AG08395 (cell line): ENCODE data around the gene CISD2.
"Not testable (repeated sequence)": the region's sequence is repeated elsewhere in the genome, so short reads cannot be mapped to it uniquely, and the experiment has no call there.

Experiments used
- DNase-seq: peaks from one replicate; pipeline ENCODE4 v3.0.0; 2012; ENCODE audit warnings: mixed read lengths, low spot score

Gene CISD2

DNA sequence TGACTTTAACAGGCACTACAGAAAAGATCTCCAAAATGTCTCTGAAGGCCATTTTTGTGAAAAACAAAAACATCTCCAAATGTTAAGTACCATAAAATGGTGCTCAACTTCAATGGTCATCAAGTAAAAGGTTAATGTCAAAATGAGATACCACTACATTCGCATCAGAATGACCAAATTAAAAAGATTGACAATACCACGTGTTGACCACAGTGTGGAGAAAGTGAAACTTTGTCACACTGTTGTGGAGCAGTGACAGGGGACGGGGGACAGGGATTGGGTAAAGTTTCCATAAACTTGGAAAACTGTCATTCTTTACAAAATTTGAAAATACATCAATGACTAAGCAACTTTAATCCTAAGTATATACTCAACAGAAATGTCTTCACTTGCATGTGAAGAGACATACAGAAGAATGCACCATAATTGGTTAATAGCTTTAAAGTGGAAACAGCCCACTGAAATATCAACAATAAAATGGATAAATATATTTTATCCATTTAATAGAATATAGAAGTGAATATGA lies 19.1 kb upstream of the CISD2 start:
- no peak for DNase-seq

DNA sequence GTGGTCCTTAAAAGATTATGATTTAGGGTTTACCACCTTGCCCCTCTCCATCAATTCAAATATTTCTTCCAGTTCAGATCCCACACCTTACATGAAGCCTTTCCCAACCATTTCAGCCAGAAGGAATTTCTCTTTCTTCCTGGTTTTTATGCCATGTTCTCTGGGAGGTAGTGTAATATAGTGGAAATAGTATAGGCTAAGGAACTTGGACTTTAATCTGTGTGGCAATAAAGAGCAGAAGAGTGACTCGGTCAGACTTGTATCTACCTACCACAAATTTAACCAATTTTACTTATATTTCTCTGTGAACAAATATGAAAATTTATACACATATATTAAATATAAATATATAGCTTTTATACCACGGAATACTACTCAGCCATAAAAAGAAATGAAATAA lies 18.4 kb upstream of the CISD2 start:
- no peak for DNase-seq

DNA sequence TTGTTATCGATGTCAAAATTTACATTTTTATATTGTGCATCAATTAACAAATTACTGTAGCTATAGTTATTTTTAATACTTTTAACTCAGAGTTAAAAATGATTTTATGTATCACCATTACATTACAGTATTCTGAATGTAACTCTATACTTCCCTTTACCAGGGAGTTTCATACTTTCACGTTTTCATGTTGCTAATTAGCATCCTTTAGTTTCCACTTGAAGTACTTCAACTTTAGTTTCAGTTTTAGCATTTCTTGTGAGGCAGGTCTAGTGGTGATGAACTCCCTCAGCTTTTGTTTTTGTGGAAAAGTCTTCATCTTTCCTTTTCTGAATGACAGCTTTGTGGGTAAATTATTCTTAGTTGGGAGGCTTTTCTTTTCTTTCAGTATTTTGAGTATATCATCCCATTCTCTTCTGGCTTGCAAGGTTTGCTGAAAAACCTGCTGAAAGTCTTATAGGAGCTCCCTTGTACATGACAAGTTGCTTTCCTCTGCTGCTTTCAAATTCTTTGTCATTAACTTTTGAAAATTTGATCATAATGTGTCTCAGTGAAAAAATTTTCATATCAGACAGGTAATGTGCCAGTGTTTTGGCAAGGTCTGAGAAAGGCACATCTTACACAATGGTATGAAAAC lies 9.8 kb upstream of the CISD2 start:
- no peak for DNase-seq

- no peak for DNase-seq
Observed at GRCh38 chr4:102860611-102861324, 8.0 kb upstream of the CISD2 start.

DNA sequence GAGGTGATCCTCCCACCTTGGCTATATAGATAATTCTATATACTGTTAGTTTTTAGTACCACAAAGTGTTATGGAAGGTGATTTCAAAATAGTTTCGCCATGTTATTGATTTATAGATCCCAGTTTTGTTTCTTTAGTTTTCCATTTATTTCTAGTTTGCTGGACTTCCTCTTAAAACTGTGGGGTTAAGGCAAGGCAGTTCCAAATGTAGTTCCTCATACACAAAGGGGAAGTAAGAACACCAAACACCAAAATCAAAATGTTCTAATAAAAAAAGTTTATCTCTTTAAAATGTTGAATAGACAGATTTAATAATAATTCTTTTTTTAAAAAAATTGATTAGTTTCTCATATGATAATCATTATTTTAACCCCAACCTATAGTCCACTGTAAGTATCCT lies 6.8 kb upstream of the CISD2 start:
- no peak for DNase-seq

DNA sequence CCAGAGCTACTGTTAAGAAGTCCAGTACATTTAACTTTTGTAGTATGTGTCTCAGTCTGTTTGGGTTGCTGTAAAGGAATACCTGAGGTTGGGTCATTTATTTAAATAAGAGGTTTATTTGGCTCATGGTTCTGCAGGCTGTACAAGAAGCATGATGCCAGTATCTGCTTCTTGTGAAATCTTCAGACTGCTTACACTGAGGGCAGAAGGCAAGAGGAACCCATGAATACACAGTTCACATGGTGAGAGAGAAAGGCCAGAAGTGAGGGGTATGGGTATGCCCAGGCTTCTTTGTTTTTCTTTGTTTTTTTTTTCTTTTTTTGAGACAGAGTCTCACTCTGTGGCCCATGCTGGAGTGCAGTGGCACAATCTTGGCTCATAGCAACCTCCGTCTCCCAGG lies 6.0 kb upstream of the CISD2 start:
- DNase-seq = no peak

DNA sequence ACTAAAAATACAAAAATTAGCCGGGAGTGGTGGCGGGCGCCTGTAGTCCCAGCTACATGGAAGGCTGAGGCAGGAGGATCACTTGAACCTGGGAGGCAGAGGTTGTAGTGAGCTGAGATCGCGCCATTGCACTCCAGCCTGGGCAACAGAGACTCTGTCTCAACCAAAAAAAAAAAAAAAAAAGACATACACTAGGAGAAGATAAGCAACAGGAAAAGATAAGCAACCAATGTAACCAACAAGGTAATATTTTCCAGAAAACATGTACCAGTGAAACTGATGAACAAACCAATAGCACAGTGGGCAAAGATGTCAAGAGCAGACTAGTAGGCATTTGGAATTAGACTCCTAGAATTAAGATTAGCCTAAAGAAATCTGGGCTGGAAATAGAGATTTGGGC lies 3.5 kb upstream of the CISD2 start:
- DNase-seq = not testable (repeated sequence)

DNA sequence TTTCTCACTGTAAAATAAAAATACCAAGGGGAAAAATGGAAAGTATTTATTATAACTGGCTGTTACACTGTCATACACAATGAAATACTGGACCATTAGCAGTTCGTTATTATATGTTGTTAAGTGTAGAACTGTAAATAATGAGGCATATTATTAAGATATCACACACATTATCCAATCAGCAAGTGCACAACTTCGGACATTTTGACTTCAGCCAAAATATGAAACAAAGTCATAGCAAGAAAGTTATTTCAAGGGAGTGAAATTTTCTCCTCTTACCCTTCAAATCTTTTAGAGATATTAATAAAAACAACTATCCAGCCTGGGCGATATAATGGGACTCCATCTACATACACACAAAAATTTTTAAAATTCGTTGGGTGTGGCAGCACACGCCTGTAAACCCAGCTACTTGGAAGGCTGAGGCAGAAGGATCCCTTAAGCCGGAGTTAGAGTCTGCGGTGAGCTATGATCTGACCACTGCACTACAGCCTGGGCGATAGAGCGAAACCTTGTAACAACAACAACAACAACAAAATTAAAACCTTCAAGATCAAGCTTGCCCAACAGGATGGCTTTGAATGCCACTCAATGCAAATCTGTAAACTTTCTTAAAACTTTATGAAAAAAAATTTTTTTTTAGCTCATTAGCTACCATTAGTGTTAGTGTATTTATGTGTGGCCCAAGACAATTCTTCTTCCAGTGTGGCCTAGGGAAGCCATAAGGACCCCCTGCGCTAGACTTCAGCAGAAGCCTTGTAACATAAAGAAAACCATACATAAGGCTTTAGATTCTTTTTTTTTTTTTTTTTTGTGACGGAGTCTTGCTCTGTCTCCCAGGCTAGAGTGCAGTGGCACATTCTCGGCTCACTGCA lies 1.3 kb upstream of the CISD2 start:
- no peak for DNase-seq

DNA sequence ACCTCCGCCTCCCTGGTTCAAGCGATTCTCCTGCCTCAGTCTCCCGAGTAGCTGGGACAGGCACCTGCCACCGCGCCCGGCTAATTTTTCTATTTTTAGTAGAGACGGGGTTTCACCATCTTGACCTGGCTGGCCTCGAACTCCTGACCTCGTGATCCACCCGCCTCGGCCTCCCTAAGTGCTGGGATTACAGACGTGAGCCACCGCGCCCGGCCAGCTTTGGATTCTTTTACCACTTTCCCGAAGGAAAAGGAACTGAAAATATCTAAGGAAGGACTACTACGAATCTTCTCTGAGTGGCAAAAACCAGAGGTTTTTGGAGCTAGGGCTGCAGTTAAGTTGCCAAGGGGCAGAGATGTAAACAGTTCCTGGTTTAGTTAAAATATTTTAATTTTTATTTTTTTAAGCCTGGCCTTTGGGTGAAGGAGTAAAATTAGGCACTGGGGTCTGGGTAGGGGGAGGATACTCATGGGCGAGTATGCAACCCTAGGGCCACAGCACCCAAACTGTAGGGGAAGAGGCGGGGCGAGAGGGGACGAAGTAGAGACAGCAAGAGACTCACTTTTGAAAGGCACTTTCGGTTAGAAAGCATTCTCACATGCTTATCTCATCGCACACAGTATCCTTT lies 525 bp upstream of the CISD2 start:
- DNase-seq = no peak

- DNase-seq = no peak
Observed at GRCh38 chr4:102869569-102870197, 891 bp downstream of the CISD2 start.

DNA sequence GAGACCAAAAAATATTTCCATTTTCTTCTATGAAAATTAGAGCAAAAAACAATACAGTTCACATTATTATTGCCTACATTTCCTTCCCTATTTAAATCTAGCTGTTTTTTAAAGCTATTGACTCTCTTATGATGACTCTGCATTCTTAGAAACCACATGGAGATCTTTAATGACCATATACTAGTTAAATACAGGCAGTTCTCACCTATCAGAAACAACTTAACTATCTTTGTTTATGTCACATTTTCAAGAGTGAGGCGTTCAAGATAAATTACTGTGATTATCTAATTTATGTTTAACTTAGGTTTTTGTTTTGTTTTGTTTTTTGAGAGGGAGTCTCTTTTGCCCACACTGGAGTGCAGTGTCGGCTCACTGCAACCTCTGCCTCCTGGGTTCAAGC lies 3.0 kb downstream of the CISD2 start:
- DNase-seq = no peak

DNA sequence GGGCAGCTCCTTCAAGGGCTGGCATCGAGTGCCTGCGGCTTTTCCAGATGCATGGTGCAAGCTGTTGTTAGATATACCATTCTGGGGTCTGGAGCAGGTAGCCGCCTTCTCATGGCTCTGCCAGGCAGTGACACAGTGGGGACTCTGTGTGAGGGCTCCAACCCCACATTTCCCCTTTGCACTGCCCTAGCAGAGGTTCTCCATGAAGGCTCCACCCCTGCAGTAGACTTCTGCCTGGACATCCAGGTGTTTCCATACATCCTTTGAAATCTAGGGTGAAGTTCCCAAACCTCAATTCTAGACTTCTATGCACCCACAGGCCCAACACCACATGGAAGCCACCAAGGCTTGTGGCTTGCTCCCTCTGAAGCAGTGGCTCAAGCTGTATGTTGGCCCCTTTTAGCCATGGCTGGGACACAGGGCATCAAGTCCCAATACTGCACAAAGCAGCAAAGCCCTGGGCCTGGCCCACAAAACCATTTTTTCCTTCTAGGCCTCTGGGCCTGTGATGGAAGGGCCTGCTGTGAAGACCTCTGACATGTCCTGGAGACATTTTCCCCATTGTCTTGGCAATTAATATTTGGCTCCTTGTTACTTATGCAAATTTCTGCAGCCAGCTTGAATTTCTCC lies 8.8 kb downstream of the CISD2 start:
- not testable (repeated sequence) for DNase-seq

DNA sequence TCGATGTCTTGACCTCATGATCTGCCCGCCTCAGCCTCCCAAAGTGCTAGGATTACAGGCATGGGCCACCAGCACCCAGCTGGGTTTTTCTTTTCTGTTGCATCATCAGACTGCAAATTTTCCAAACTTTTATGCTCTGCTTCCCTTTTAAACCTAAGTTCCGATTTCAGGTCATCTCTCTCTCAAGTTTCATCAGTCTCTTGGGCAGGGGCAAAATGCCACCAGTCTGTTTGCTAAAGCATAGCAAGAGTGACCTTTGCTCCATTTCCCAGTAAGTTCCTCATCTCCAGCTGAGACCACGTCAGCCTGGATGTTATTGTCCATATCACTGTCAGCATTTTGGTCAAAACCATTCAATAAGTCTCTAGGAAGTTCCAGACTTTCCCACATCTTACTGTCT lies 9.6 kb downstream of the CISD2 start:
- DNase-seq = not testable (repeated sequence)

- DNase-seq = no peak
Observed at GRCh38 chr4:102878901-102879300, 10.1 kb downstream of the CISD2 start.

- DNase-seq = no peak
Observed at GRCh38 chr4:102881343-102881742, 12.6 kb downstream of the CISD2 start.

DNA sequence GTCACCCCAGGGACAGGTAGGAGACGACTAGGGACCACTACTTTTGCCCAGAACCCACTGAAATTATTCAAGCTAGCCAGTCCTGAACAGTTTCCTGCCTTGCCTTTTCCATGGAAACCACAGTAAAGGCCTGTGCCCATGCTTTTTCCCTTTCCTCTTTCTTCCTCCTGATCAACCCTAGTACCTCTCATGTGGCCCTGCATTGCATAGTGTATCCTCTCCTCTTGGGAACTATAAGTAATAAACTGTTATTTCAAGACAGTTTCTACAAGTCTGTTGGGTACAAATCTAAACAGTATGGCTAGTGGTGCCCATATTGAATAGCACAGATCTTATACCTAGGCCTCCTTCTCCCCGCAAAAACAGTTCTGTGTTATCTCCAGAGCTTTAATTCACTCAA lies 14.5 kb downstream of the CISD2 start:
- no peak for DNase-seq

GRCh38 chr4:102888570-102888969 lies 19.8 kb downstream of the CISD2 start:
- not testable (repeated sequence) for DNase-seq

- not testable (repeated sequence) for DNase-seq
Observed at GRCh38 chr4:102889866-102890265, 21.1 kb downstream of the CISD2 start.

- DNase-seq = not testable (repeated sequence)
Observed at GRCh38 chr4:102896547-102896946, 27.8 kb downstream of the CISD2 start.

DNA sequence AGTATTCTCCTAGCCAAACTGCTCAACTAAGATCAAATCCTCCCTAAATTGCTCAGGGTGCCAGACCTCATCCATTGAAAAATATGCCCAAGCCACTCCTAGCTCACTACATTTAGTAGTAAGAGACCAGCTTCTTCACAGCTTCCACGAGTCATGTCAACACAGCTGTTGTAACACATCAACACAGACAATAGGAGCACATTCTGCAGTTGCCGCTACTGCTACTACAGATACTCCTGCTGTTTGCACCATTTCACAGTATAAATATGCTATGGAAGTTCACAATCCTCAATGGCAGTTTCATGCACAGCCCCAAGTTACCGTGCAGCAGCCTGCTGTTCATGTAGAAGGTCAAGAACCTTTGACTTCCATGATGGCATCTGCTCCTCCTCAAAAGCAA lies 28.8 kb downstream of the CISD2 start:
- not testable (repeated sequence) for DNase-seq

- no peak for DNase-seq
Observed at GRCh38 chr4:102901804-102902203, 33.0 kb downstream of the CISD2 start.
